GM12878 (cell line): ENCODE results near the gene SHC1. TPM values are rescaled to one million over a fixed set of nuclear protein-coding genes. Genes with fewer than 3 reads are reported as not detected.

Experiments
- ATAC-seq: fragments of 200-7000 bp; cut with Tn5 transposase; 3 replicates; pipeline ENCODE4 v1.9.1; 2020; ENCODE audit warnings: mild to moderate bottlenecking, moderate library complexity
- BruUV-seq: library from RNA; stranded (reverse); fragments of 400-500 nt; replicated peaks from 2 replicates; lab custom pipeline; 2021; lab: Mats Ljungman, UMichigan
- CTCF ChIA-PET: fragments of 300-600 bp; sonication (Branson Sonifier 250); formaldehyde crosslinking; extraction: SDS; loops from one replicate; lab custom pipeline; 2021; ENCODE audit warnings: inconsistent platforms; lab: Yijun Ruan, JAX
- POLR2A ChIA-PET: fragments of 350-600 bp; formaldehyde crosslinking; extraction: SDS; loops from one replicate; lab custom pipeline; 2021; ENCODE audit warnings: inconsistent platforms; lab: Charles Lee
- RAD21 ChIA-PET: fragments of 300-600 bp; sonication (Branson Sonifier 250); formaldehyde crosslinking; loops from one replicate; lab custom pipeline; 2023; ENCODE audit warnings: antibody characterized with exemption; ENCODE audit not compliant: unreplicated experiment; lab: Charles Lee
- SMC1A ChIA-PET: fragments of 300-600 bp; sonication (Branson Sonifier 250); formaldehyde crosslinking; loops from one replicate; lab custom pipeline; 2023; ENCODE audit not compliant: unreplicated experiment, uncharacterized antibody; lab: Charles Lee
- DNase-seq: peaks from one replicate; pipeline ENCODE4 v3.0.0-alpha.2; 2011; ENCODE audit warnings: low read depth, low spot score
- FAIRE-seq: peaks from 3 replicates; lab custom pipeline; 2011; peaks lifted over from hg19 to GRCh38; lab: Jason Lieb, UNC
- H2AFZ ChIP-seq: 2 replicates; pipeline ENCODE4 v1.6.0; 2011; ENCODE audit warnings: low read depth, low read length, control low read depth; ENCODE audit not compliant: control insufficient read depth
- H3K27ac ChIP-seq: 2 replicates; pipeline ENCODE4 v1.5.1; 2011; ENCODE audit warnings: control low read depth; ENCODE audit not compliant: control insufficient read depth, insufficient read depth
- H3K27me3 ChIP-seq, 2 experiments: replicated peaks in 1 of 2; 2 replicates each; pipeline versions ENCODE4 v1.6.0 to v1.6.1; 2011; ENCODE audit warnings: low read length in 1 of 2; ENCODE audit not compliant: control insufficient read depth in 2 of 2, insufficient read depth in 2 of 2
- H3K36me3 ChIP-seq, 2 experiments: 2 replicates each; pipeline ENCODE4 v1.5.1; 2011; ENCODE audit warnings: low read length in 1 of 2; ENCODE audit not compliant: control insufficient read depth in 2 of 2, insufficient read depth in 2 of 2
- H3K4me1 ChIP-seq: 2 replicates; pipeline ENCODE4 v1.6.1; 2011; ENCODE audit warnings: mild to moderate bottlenecking, low read length, moderate library complexity, mixed read lengths; ENCODE audit not compliant: control insufficient read depth, insufficient read depth
- H3K4me2 ChIP-seq: 2 replicates; pipeline ENCODE4 v1.6.0; 2011; ENCODE audit warnings: control low read depth; ENCODE audit not compliant: control insufficient read depth, insufficient read depth
- H3K4me3 ChIP-seq: fragments of 200-600 bp; sonication (generic); 2 replicates; pipeline ENCODE4 v1.5.1; 2016
- H3K79me2 ChIP-seq: 2 replicates; pipeline ENCODE4 v1.6.0; 2011; ENCODE audit warnings: low read length; ENCODE audit not compliant: control insufficient read depth, insufficient read depth
- H3K9ac ChIP-seq: 2 replicates; pipeline ENCODE4 v1.8.0; 2011; ENCODE audit warnings: low read length, control low read depth, mixed read lengths; ENCODE audit not compliant: control insufficient read depth, insufficient read depth
- H3K9me3 ChIP-seq: replicated peaks from 3 replicates; pipeline ENCODE4 v1.5.1; 2011; ENCODE audit warnings: mild to moderate bottlenecking, low read length; ENCODE audit not compliant: control insufficient read depth, insufficient read depth
- H4K20me1 ChIP-seq: 2 replicates; pipeline ENCODE4 v1.6.0; 2011; ENCODE audit not compliant: control insufficient read depth, insufficient read depth
- ASH2L ChIP-seq: fragments of 300-600, 200-600 bp; sonication (generic); IDR thresholded peaks from 2 replicates; pipeline ENCODE4 v1.6.1; 2017; ENCODE audit warnings: low read depth, mild to moderate bottlenecking, borderline replicate concordance
- ATF7 ChIP-seq: fragments of 450-650 bp; IDR thresholded peaks from 2 replicates; pipeline ENCODE4 v1.6.1; 2016; ENCODE audit warnings: low read depth, mild to moderate bottlenecking
- CREM ChIP-seq: IDR thresholded peaks from 2 replicates; pipeline ENCODE4 v1.6.1; 2014; ENCODE audit warnings: antibody characterized with exemption, low read depth
- FOXM1 ChIP-seq: IDR thresholded peaks from 2 replicates; pipeline ENCODE4 v1.6.1; 2012; ENCODE audit warnings: low read depth, mild to moderate bottlenecking, inconsistent platforms, low read length, moderate library complexity
- MYC ChIP-seq: IDR thresholded peaks from 2 replicates; pipeline ENCODE4 v1.6.1; 2011; ENCODE audit warnings: mild to moderate bottlenecking, low read length, moderate library complexity, inconsistent platforms; ENCODE audit not compliant: insufficient read depth, insufficient replicate concordance, insufficient read length, severe bottlenecking
- NFIC ChIP-seq: IDR thresholded peaks from 2 replicates; pipeline ENCODE4 v1.6.1; 2012; ENCODE audit warnings: low read depth, mild to moderate bottlenecking, inconsistent platforms, low read length, moderate library complexity
- NR2C2 ChIP-seq: IDR thresholded peaks from 2 replicates; pipeline ENCODE4 v1.6.1; 2011; ENCODE audit warnings: borderline replicate concordance, low read depth; ENCODE audit not compliant: control insufficient read depth, insufficient read length
- PAX5 ChIP-seq: IDR thresholded peaks from 2 replicates; pipeline ENCODE4 v1.6.1; 2011; ENCODE audit warnings: low read depth, low read length, borderline replicate concordance
- POLR2AphosphoS2 ChIP-seq: IDR thresholded peaks from 2 replicates; pipeline ENCODE4 v1.6.1; 2011; ENCODE audit warnings: low read depth, mild to moderate bottlenecking, low read length, improper control_type of control experiment, moderate library complexity
- RAD51 ChIP-seq: fragments of 450-650 bp; IDR thresholded peaks from 2 replicates; pipeline ENCODE4 v1.6.1; 2016; ENCODE audit warnings: moderate library complexity, mild to moderate bottlenecking, inconsistent platforms
- RB1 ChIP-seq: fragments of 450-650 bp; formaldehyde crosslinking; IDR thresholded peaks from 2 replicates; pipeline ENCODE4 v1.6.1; 2017; ENCODE audit warnings: mild to moderate bottlenecking, borderline replicate concordance
- SIX5 ChIP-seq: IDR thresholded peaks from 2 replicates; pipeline ENCODE4 v1.6.1; 2011; ENCODE audit warnings: mild to moderate bottlenecking, low read depth, low read length, moderate library complexity; ENCODE audit not compliant: severe bottlenecking
- STAT3 ChIP-seq: IDR thresholded peaks from 2 replicates; pipeline ENCODE4 v1.6.1; 2011; ENCODE audit warnings: low read depth, low read length, improper control_type of control experiment
- WGBS: methylation state at CpG from one replicate; pipeline ENCODE4 v1.1.6; 2016; ENCODE audit warnings: low lambda C conversion rate; ENCODE audit not compliant: insufficient replicate concordance, insufficient coverage; ENCODE audit errors: missing lambda C conversion rate; 5-methylcytosine and 5-hydroxymethylcytosine counted together
- in situ Hi-C: fragments of 300-500 bp; cut with MboI; formaldehyde crosslinking; loops from 9 replicates; pipeline ENCODE4 v1.14.3; 2018; ENCODE audit warnings: mixed read lengths
- intact Hi-C: fragments of 100-400 bp; cut with micrococcal nuclease; formaldehyde crosslinking; loops from one replicate; pipeline ENCODE4 v1.14.2; 2022; ENCODE audit not compliant: unreplicated experiment
- polyA plus RNA-seq, 11 experiments: library from polyadenylated mRNA; depleted of rRNA in 4 of 11; unstranded in 6 of 11; stranded (reverse) in 5 of 11; fragments of >200 nt; fragmentation: Nextera tagmentation in 4 of 11; fragmentation: Illumina TruSeq in 1 of 11; extraction: Ambion mirVana in 4 of 11; extraction: Trizol in 1 of 11; gene quantifications; 1 replicate in 1 of 11; 2 replicates in 10 of 11; pipeline versions ENCODE4 v1.2.1 to v1.2.3, GENCODE V29; 2011 to 2016; ENCODE audit warnings: inconsistent platforms in 2 of 11, missing spikeins in 2 of 11, low read depth in 1 of 11
- total RNA-seq, 4 experiments: library from RNA; depleted of rRNA in 3 of 4; stranded (reverse); fragments of >200 nt in 3 of 4; fragmentation: Illumina TruSeq in 1 of 4; extraction: Trizol in 1 of 4; gene quantifications; 2 replicates each; pipeline versions ENCODE4 v1.2.1 to v1.2.3, GENCODE V29; 2013 to 2021
- TF ChIP-seq, protein P1 (sequence below): IDR thresholded peaks from 2 replicates; pipeline ENCODE4 v1.6.1; 2011; ENCODE audit warnings: low read depth, mild to moderate bottlenecking, low read length, moderate library complexity, borderline replicate concordance; ENCODE audit errors: extremely low read depth
- TF ChIP-seq, protein P2 (sequence below): fragments of 450-650 bp; IDR thresholded peaks from 2 replicates; pipeline ENCODE4 v1.6.1; 2016; ENCODE audit warnings: mild to moderate bottlenecking
- TF ChIP-seq, protein P3 (sequence below): IDR thresholded peaks from 2 replicates; pipeline ENCODE4 v1.6.1; 2011; ENCODE audit warnings: borderline replicate concordance, low read depth, mild to moderate bottlenecking, moderate library complexity, low read length; ENCODE audit not compliant: insufficient read depth, poor library complexity, severe bottlenecking

SHC1 gene
- total and polyA plus RNA-seq, 10 of the 15 experiments (the other 5 are each of a cell fraction or from before 2014, with no cell fraction given), result 2.6 to 49.3 (median 25.2) TPM

DNA sequence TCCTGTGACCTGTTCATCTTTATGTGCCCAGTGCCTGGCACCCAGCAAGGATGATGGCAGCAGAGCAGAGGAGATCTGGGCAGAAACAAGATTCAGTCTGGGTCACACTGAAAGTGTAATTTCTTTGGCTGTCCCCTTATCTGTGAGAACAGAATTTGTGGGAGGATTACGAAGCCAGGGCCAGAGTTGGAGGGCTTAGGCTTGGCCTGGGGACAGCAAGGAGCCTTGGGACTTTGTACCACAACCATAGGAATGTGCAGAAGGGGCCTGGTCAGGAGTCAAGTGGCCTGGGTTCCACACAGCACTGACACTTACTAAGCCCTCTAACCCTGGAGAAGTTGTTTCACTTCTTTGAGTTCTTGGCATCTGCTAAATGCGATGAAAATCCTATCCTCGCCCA lies 46.9 kb downstream of the SHC1 start:
- no peaks in the 10 kb centered on the region for H3K4me1 ChIP-seq
- ATAC-seq, result no peak
- H3K79me2 ChIP-seq, result no peaks in the 10 kb centered on the region
- no peak overlapping the region for H3K4me3 ChIP-seq
- ChIA-PET POLR2A (interaction anchor here (0.6 kb wide), 1 partner anchor 28 kb away, joined by 4 read pairs; no protein-coding TSS in a partner anchor), CTCF (no interaction called here), RAD21 (no interaction called here), SMC1A (no interaction called here)
- no peak for DNase-seq
- intact Hi-C loops (no loop called here), in situ Hi-C loops (no loop called here)
- H3K9me3 ChIP-seq, result no peaks in the 10 kb centered on the region
- H3K4me2 ChIP-seq, result no peak overlapping the region
- peaks cover 19 to 21% of the 10 kb centered on the region in 2 experiments for H3K36me3 ChIP-seq
- no peaks in the 10 kb centered on the region for H4K20me1 ChIP-seq
- FAIRE-seq, result no peak
- H3K9ac ChIP-seq, result no peak overlapping the region
- 90% methylated on average over 3 of the region's 3 CpGs for WGBS
- H3K27me3 ChIP-seq, result no peaks in the 10 kb centered on the region
- BruUV-seq, result no TSS peak
- H3K27ac ChIP-seq, result no peak overlapping the region
- no peak overlapping the region for H2AFZ ChIP-seq
- TF ChIP-seq RB1 (no peak), NFIC (no peak), STAT3 (no peak), MYC (no peak)

DNA sequence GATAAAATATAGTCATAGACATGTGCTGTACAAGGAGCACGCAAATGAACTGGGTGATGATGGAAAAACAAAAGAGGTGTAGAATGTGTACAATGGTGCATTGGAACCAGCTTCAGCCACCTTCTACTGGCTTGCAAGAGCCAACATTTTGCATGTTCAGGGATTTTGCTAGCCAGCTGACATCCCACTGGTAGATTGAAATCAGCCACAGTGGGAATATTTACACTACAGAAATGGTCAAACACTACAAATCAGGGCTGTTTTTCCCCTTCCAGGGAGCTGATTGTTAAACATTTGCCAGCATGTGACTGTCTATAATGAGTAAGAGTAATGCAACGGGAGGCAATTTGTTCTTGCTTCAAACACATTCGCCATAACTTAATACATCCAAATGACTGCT lies 57.3 kb downstream of the SHC1 start:
- SMC1A ChIA-PET, result no interaction called here
- Histone ChIP-seq H3K36me3 (no peaks in the 10 kb centered on the region), H2AFZ (no peak overlapping the region), H3K9ac (no peak overlapping the region), H3K27me3 (no peaks in the 10 kb centered on the region), H3K4me2 (no peak overlapping the region), H3K4me1 (no peaks in the 10 kb centered on the region), H3K4me3 (no peak overlapping the region), H3K79me2 (no peaks in the 10 kb centered on the region), H4K20me1 (no peaks in the 10 kb centered on the region), H3K27ac (no peak overlapping the region), H3K9me3 (no peaks in the 10 kb centered on the region; the same call in 2 of the 3 replicates)
- intact Hi-C loops, result no loop called here
- in situ Hi-C loops, result no loop called here
- POLR2A ChIA-PET, result no interaction called here
- CTCF ChIA-PET, result no interaction called here
- BruUV-seq, result no TSS peak
- DNase-seq (no peak), FAIRE-seq (no peak), ATAC-seq (no peak)
- RAD21 ChIA-PET, result interaction anchor here (1.7 kb wide), 1 partner anchor 31 kb away, joined by 6 read pairs; no protein-coding TSS in a partner anchor
- WGBS, result 86% methylated on average over 3 of the region's 3 CpGs
- TF ChIP-seq ASH2L (no peak), RAD51 (no peak), PAX5 (no peak), SIX5 (no peak), NR2C2 (no peak), POLR2AphosphoS2 (no peak), FOXM1 (no peak), CREM (no peak), ATF7 (no peak)
- TF ChIP-seq, protein P1, sequence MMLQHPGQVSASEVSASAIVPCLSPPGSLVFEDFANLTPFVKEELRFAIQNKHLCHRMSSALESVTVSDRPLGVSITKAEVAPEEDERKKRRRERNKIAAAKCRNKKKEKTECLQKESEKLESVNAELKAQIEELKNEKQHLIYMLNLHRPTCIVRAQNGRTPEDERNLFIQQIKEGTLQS, result no peak
- TF ChIP-seq, protein P2, sequence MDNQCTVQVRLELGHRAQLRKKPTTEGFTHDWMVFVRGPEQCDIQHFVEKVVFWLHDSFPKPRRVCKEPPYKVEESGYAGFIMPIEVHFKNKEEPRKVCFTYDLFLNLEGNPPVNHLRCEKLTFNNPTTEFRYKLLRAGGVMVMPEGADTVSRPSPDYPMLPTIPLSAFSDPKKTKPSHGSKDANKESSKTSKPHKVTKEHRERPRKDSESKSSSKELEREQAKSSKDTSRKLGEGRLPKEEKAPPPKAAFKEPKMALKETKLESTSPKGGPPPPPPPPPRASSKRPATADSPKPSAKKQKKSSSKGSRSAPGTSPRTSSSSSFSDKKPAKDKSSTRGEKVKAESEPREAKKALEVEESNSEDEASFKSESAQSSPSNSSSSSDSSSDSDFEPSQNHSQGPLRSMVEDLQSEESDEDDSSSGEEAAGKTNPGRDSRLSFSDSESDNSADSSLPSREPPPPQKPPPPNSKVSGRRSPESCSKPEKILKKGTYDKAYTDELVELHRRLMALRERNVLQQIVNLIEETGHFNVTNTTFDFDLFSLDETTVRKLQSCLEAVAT, result no peak
- TF ChIP-seq, protein P3, sequence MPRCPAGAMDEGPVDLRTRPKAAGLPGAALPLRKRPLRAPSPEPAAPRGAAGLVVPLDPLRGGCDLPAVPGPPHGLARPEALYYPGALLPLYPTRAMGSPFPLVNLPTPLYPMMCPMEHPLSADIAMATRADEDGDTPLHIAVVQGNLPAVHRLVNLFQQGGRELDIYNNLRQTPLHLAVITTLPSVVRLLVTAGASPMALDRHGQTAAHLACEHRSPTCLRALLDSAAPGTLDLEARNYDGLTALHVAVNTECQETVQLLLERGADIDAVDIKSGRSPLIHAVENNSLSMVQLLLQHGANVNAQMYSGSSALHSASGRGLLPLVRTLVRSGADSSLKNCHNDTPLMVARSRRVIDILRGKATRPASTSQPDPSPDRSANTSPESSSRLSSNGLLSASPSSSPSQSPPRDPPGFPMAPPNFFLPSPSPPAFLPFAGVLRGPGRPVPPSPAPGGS, result no peak
